Measurements from ENCODE around the gene SLC25A18.
"Not testable (repeated sequence)": the region's sequence is repeated elsewhere in the genome, so short reads cannot be mapped to it uniquely, and the experiment has no call there.

Gene SLC25A18

GRCh38 chr22:17603668-17604067, 40.4 kb downstream of the SLC25A18 start:
- in situ Hi-C loops (cut with MboI; ENCODE audit: low sequenced_read_pairs): no loop called here

- in situ Hi-C loops (cut with MboI; ENCODE audit: low sequenced_read_pairs): no loop called here
Measured at GRCh38 chr22:17606496-17606895, 43.2 kb downstream of the SLC25A18 start.

- in situ Hi-C loops (cut with MboI; ENCODE audit: low sequenced_read_pairs): no loop called here
Measured at GRCh38 chr22:17607891-17608521, 44.7 kb downstream of the SLC25A18 start.

GRCh38 chr22:17612057-17612456, 48.8 kb downstream of the SLC25A18 start:
- in situ Hi-C loops (cut with MboI; ENCODE audit: low sequenced_read_pairs): no loop called here

GRCh38 chr22:17613280-17613679, 50.0 kb downstream of the SLC25A18 start:
- in situ Hi-C loops (cut with MboI; ENCODE audit: low sequenced_read_pairs): no loop called here

- in situ Hi-C loops (cut with MboI; ENCODE audit: low sequenced_read_pairs): no loop called here
Measured at GRCh38 chr22:17627961-17628405, 64.7 kb downstream of the SLC25A18 start.

- in situ Hi-C loops (cut with MboI; ENCODE audit: low sequenced_read_pairs): no loop called here
Measured at GRCh38 chr22:17628406-17629172, 65.3 kb downstream of the SLC25A18 start, which contains the start of gene ATP6V1E1. Gene ATP6V1E1 (minus strand): TSS chr22:17628749. CDS start chr22:17628635, 114 bp downstream.

GRCh38 chr22:17629173-17629489, 65.8 kb downstream of the SLC25A18 start:
- in situ Hi-C loops (cut with MboI; ENCODE audit: low sequenced_read_pairs): no loop called here

GRCh38 chr22:17629641-17630040, 66.3 kb downstream of the SLC25A18 start:
- in situ Hi-C loops (cut with MboI; ENCODE audit: low sequenced_read_pairs): no loop called here

- in situ Hi-C loops (cut with MboI; ENCODE audit: low sequenced_read_pairs): no loop called here
Measured at GRCh38 chr22:17631076-17631565, 67.8 kb downstream of the SLC25A18 start.

- in situ Hi-C loops (cut with MboI; ENCODE audit: low sequenced_read_pairs): no loop called here
Measured at GRCh38 chr22:17633217-17633997, 70.1 kb downstream of the SLC25A18 start.

- in situ Hi-C loops (cut with MboI; ENCODE audit: low sequenced_read_pairs): no loop called here
Measured at GRCh38 chr22:17633998-17634323, 70.7 kb downstream of the SLC25A18 start.

GRCh38 chr22:17634696-17635095, 71.4 kb downstream of the SLC25A18 start:
- in situ Hi-C loops (cut with MboI; ENCODE audit: low sequenced_read_pairs): no loop called here

- in situ Hi-C loops (cut with MboI; ENCODE audit: low sequenced_read_pairs): not testable (repeated sequence)
Measured at GRCh38 chr22:17636850-17637249, 73.6 kb downstream of the SLC25A18 start.

- in situ Hi-C loops (cut with MboI; ENCODE audit: low sequenced_read_pairs): no loop called here
Measured at GRCh38 chr22:17637490-17638181, 74.3 kb downstream of the SLC25A18 start.

GRCh38 chr22:17638182-17638431, 74.8 kb downstream of the SLC25A18 start:
- in situ Hi-C loops (cut with MboI; ENCODE audit: low sequenced_read_pairs): no loop called here

GRCh38 chr22:17638432-17639246, 75.3 kb downstream of the SLC25A18 start, which contains the start of gene BCL2L13:
Gene BCL2L13 (plus strand): TSS chr22:17638757. CDS start chr22:17655712, 16,955 bp downstream.
- in situ Hi-C loops (cut with MboI; ENCODE audit: low sequenced_read_pairs): no loop called here

GRCh38 chr22:17639247-17639741, 76.0 kb downstream of the SLC25A18 start:
- in situ Hi-C loops (cut with MboI; ENCODE audit: low sequenced_read_pairs): no loop called here

Measured in HL-60/S4 treated with phorbol 12-myristate 13-acetate at 8.2 ng/mL for 4 days and 3 days (cell line).